SH-SY5Y (cell line): ENCODE results near the gene SRPRA.

Experiments used
- GATA2 ChIP-seq: IDR thresholded peaks from 2 replicates; pipeline ENCODE4 v1.6.1; 2011; ENCODE audit warnings: mild to moderate bottlenecking, low read depth, low read length
- GATA3 ChIP-seq: IDR thresholded peaks from 2 replicates; pipeline ENCODE4 v1.6.1; 2011; ENCODE audit warnings: low read depth, mild to moderate bottlenecking, low read length, moderate library complexity

DNA sequence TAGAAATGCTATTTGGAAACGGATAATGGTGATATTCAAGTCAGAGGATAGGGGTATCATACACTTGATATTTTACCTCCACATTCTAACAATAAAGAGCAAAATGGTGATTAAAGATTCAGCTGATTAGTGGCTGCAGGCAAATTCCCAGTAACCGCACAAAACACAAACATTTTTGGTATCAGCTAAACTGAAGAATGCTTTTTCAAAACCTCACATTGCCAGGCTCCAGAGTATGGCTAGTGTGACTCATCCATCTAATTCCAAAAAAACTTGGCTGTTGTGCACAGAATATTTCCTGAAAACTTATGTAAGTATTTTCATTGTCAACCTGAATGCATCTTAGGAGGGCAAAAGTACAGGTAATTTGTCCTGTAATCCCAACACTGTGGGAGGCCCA is 10.9 kb downstream of the SRPRA start:
- TF ChIP-seq GATA2 = no peak
- TF ChIP-seq GATA3 = no peak
